Activated CD4-positive, alpha-beta memory T cell treated with anti-CD3 and anti-CD28 coated beads for 36 hours (primary cell): ENCODE measurements around the gene NDRG3. TPM values are rescaled to one million over a fixed set of nuclear protein-coding genes. Genes with fewer than 3 reads are reported as not detected.

ENCODE experiments used
- CTCF ChIA-PET: fragments of 350-600 bp; sonication (Branson Sonifier 250); formaldehyde crosslinking; loops from one replicate; lab custom pipeline; 2021; ENCODE audit warnings: antibody characterized with exemption, inconsistent platforms; lab: Charles Lee
- POLR2A ChIA-PET: fragments of 350-600 bp; sonication (Branson Sonifier 250); formaldehyde crosslinking; loops from one replicate; lab custom pipeline; 2021; ENCODE audit warnings: antibody characterized with exemption; lab: Charles Lee
- DNase-seq: peaks from one replicate; pipeline ENCODE4 v3.0.0-alpha.2; 2020
- H3K27ac Mint-ChIP-seq: one replicate; pipeline ENCODE4 v1.8.0; 2021; ENCODE audit warnings: mixed read lengths
- H3K27me3 Mint-ChIP-seq: one replicate; pipeline ENCODE4 v1.8.0; 2021; ENCODE audit warnings: mixed read lengths
- H3K36me3 Mint-ChIP-seq: one replicate; pipeline ENCODE4 v1.8.0; 2021; ENCODE audit warnings: mixed read lengths
- H3K4me1 Mint-ChIP-seq: one replicate; pipeline ENCODE4 v1.8.0; 2021; ENCODE audit warnings: low read depth, mixed read lengths
- H3K4me3 Mint-ChIP-seq: one replicate; pipeline ENCODE4 v1.8.0; 2021; ENCODE audit warnings: mild to moderate bottlenecking, mixed read lengths
- H3K9me3 Mint-ChIP-seq: one replicate; pipeline ENCODE4 v1.8.0; 2021; ENCODE audit warnings: mixed read lengths
- intact Hi-C: fragments of 100-400 bp; cut with micrococcal nuclease; formaldehyde crosslinking; loops from one replicate; pipeline ENCODE4 v1.15.1; 2023
- total RNA-seq, 2 experiments: library from RNA; stranded (reverse); gene quantifications; one replicate each; pipeline ENCODE4 v1.2.3, GENCODE V29; 2021

NDRG3 gene
- total RNA-seq, 2 experiments from 2014 or later, result 29.9 to 33.1 TPM

- Mint-ChIP-seq H3K27me3 (no peaks in the 10 kb centered on the region), H3K36me3 (peaks cover 28% of the 10 kb centered on the region), H3K9me3 (no peaks in the 10 kb centered on the region), H3K4me1 (peaks cover 4% of the 10 kb centered on the region), H3K4me3 (no peak overlapping the region), H3K27ac (no peak overlapping the region)
- ChIA-PET POLR2A (no interaction called here), CTCF (interaction anchor here (0.7 kb wide), 1 partner anchor 82 kb away, joined by 5 read pairs; no protein-coding TSS in a partner anchor)
- no peak for DNase-seq
- intact Hi-C loops, result no loop called here
Observed at GRCh38 chr20:36760647-36761046, 14.8 kb upstream of the NDRG3 start.

- ChIA-PET CTCF (interaction anchor here (1.0 kb wide), 2 partner anchors 9 to 12 kb away, joined by 3 read pairs; no protein-coding TSS in a partner anchor), POLR2A (interaction anchor here (0.5 kb wide), 1 partner anchor 197 kb away, joined by 3 read pairs; no protein-coding TSS in a partner anchor)
- intact Hi-C loops, result no loop called here
- Mint-ChIP-seq H3K4me1 (peaks cover 4% of the 10 kb centered on the region), H3K9me3 (no peaks in the 10 kb centered on the region), H3K4me3 (no peak overlapping the region), H3K27me3 (no peaks in the 10 kb centered on the region), H3K36me3 (peaks cover 35% of the 10 kb centered on the region), H3K27ac (no peak overlapping the region)
- no peak for DNase-seq
Observed at GRCh38 chr20:36758276-36758675, 12.4 kb upstream of the NDRG3 start.

GRCh38 chr20:36756496-36756895 is 10.6 kb upstream of the NDRG3 start:
- no peak for DNase-seq
- Mint-ChIP-seq H3K36me3 (peaks cover 48% of the 10 kb centered on the region), H3K4me3 (no peak overlapping the region), H3K4me1 (peaks cover 4% of the 10 kb centered on the region), H3K9me3 (no peaks in the 10 kb centered on the region), H3K27ac (no peak overlapping the region), H3K27me3 (no peaks in the 10 kb centered on the region)
- POLR2A ChIA-PET, result no interaction called here
- intact Hi-C loops, result no loop called here
- CTCF ChIA-PET, result interaction anchor here (0.6 to 3.4 kb wide), 7 partner anchors 17 to 554 kb away, joined by 3 to 33 read pairs (median 4); partner anchors contain the start of gene DSN1

- DNase-seq, result peak; percentile 47
Observed at GRCh38 chr20:36754656-36755222, 8.8 kb upstream of the NDRG3 start.

GRCh38 chr20:36752582-36752981 is 6.7 kb upstream of the NDRG3 start:
- intact Hi-C loops, result no loop called here
- H3K27ac Mint-ChIP-seq, result no peak overlapping the region

More at GRCh38 chr20:36754656-36755222, 8.8 kb upstream of the NDRG3 start:
- Mint-ChIP-seq H3K27ac (no peak overlapping the region), H3K4me1 (peaks cover 4% of the 10 kb centered on the region), H3K4me3 (no peak overlapping the region), H3K27me3 (no peaks in the 10 kb centered on the region), H3K9me3 (no peaks in the 10 kb centered on the region), H3K36me3 (peaks cover 41% of the 10 kb centered on the region)
- POLR2A ChIA-PET, result interaction anchor here (2.0 kb wide), 1 partner anchor 19 kb away, joined by 8 read pairs; the partner anchor contains the start of gene DSN1
- CTCF ChIA-PET, result interaction anchor here (0.6 to 3.4 kb wide), 27 partner anchors 8 to 481 kb away, joined by 3 to 33 read pairs (median 6); partner anchors contain the start of genes DSN1, NDRG3, RAB5IF and SLA2
- intact Hi-C loops, result no loop called here

GRCh38 chr20:36745234-36745926 is 510 bp downstream of the NDRG3 start:
- no peak for DNase-seq
- ChIA-PET POLR2A (interaction anchor here (0.6 to 1.0 kb wide), 4 partner anchors 11 to 391 kb away, joined by 3 read pairs; partner anchors contain the start of gene DSN1), CTCF (interaction anchor here (0.9 to 3.2 kb wide), 9 partner anchors 8 to 174 kb away, joined by 3 to 21 read pairs (median 5); partner anchors contain the start of genes DSN1 and RAB5IF)
- Mint-ChIP-seq H3K27ac (peak overlapping the region; percentile 31), H3K4me1 (peaks cover 13% of the 10 kb centered on the region), H3K9me3 (no peaks in the 10 kb centered on the region), H3K4me3 (peak overlapping the region; percentile 88), H3K36me3 (no peaks in the 10 kb centered on the region), H3K27me3 (no peaks in the 10 kb centered on the region)
- intact Hi-C loops, result loop anchor here (5.0 to 10.0 kb wide), 2 partner anchors 138 to 281 kb away; partner anchors contain the start of gene RAB5IF

More at GRCh38 chr20:36752582-36752981, 6.7 kb upstream of the NDRG3 start:
- no peaks in the 10 kb centered on the region for H3K27me3 Mint-ChIP-seq
- POLR2A ChIA-PET, result no interaction called here
- no peak for DNase-seq
- CTCF ChIA-PET, result no interaction called here
- H3K36me3 Mint-ChIP-seq, result peaks cover 36% of the 10 kb centered on the region
- no peak overlapping the region for H3K4me3 Mint-ChIP-seq
- no peaks in the 10 kb centered on the region for H3K9me3 Mint-ChIP-seq
- peaks cover 1% of the 10 kb centered on the region for H3K4me1 Mint-ChIP-seq

- no peak overlapping the region for H3K27ac Mint-ChIP-seq
- ChIA-PET POLR2A (interaction anchor here (0.6 to 0.7 kb wide), 2 partner anchors 29 to 390 kb away, joined by 3 read pairs; partner anchors contain the start of gene DSN1), CTCF (interaction anchor here (0.9 to 3.2 kb wide), 6 partner anchors 10 to 139 kb away, joined by 3 to 21 read pairs (median 6); partner anchors contain the start of genes DSN1 and RAB5IF)
- H3K4me3 Mint-ChIP-seq, result peak overlapping the region; percentile 88
- intact Hi-C loops, result loop anchor here (5.0 to 10.0 kb wide), 2 partner anchors 137 to 280 kb away; partner anchors contain the start of gene RAB5IF
- H3K4me1 Mint-ChIP-seq, result peaks cover 13% of the 10 kb centered on the region
- H3K36me3 Mint-ChIP-seq, result no peaks in the 10 kb centered on the region
- H3K27me3 Mint-ChIP-seq, result no peaks in the 10 kb centered on the region
- DNase-seq, result no peak
- H3K9me3 Mint-ChIP-seq, result no peaks in the 10 kb centered on the region
Observed at GRCh38 chr20:36744764-36745191, 1.1 kb downstream of the NDRG3 start.

- no peaks in the 10 kb centered on the region for H3K9me3 Mint-ChIP-seq
- DNase-seq, result no peak
- no peaks in the 10 kb centered on the region for H3K27me3 Mint-ChIP-seq
- peaks cover 13% of the 10 kb centered on the region for H3K4me1 Mint-ChIP-seq
- no peaks in the 10 kb centered on the region for H3K36me3 Mint-ChIP-seq
- no peak overlapping the region for H3K27ac Mint-ChIP-seq
- ChIA-PET CTCF (interaction anchor here (1.6 to 3.2 kb wide), 5 partner anchors 10 to 139 kb away, joined by 5 to 21 read pairs (median 8); partner anchors contain the start of genes DSN1 and RAB5IF), POLR2A (interaction anchor here (0.5 kb wide), 1 partner anchor 227 kb away, joined by 3 read pairs; no protein-coding TSS in a partner anchor)
- peak overlapping the region; percentile 53 for H3K4me3 Mint-ChIP-seq
- intact Hi-C loops, result loop anchor here (10.0 kb wide), 1 partner anchor 279 kb away; no protein-coding TSS in a partner anchor
Observed at GRCh38 chr20:36744243-36744642, 1.6 kb downstream of the NDRG3 start.

- Mint-ChIP-seq H3K9me3 (no peaks in the 10 kb centered on the region), H3K4me1 (peaks cover 13% of the 10 kb centered on the region), H3K27me3 (no peaks in the 10 kb centered on the region), H3K36me3 (no peaks in the 10 kb centered on the region), H3K27ac (no peak overlapping the region), H3K4me3 (no peak overlapping the region)
- no peak for DNase-seq
- ChIA-PET POLR2A (interaction anchor here (1.5 kb wide), 1 partner anchor 9 kb away, joined by 6 read pairs; no protein-coding TSS in a partner anchor), CTCF (interaction anchor here (3.4 kb wide), 1 partner anchor 12 kb away, joined by 11 read pairs; no protein-coding TSS in a partner anchor)
- intact Hi-C loops, result loop anchor here (10.0 kb wide), 1 partner anchor 278 kb away; no protein-coding TSS in a partner anchor
Observed at GRCh38 chr20:36742558-36742957, 3.3 kb downstream of the NDRG3 start.

- intact Hi-C loops, result loop anchor here (10.0 kb wide), 1 partner anchor 276 kb away; no protein-coding TSS in a partner anchor
- POLR2A ChIA-PET, result no interaction called here
Observed at GRCh38 chr20:36741072-36741471, 4.8 kb downstream of the NDRG3 start.

GRCh38 chr20:36737183-36737499 is 8.7 kb downstream of the NDRG3 start:
- no peaks in the 10 kb centered on the region for H3K9me3 Mint-ChIP-seq
- intact Hi-C loops, result no loop called here
- no peak for DNase-seq
- H3K4me1 Mint-ChIP-seq, result peaks cover 26% of the 10 kb centered on the region
- H3K27ac Mint-ChIP-seq, result no peak overlapping the region
- H3K36me3 Mint-ChIP-seq, result no peaks in the 10 kb centered on the region
- ChIA-PET POLR2A (no interaction called here), CTCF (interaction anchor here (0.9 to 2.1 kb wide), 5 partner anchors 9 to 124 kb away, joined by 3 to 11 read pairs (median 3); partner anchors contain the start of genes DSN1 and NDRG3)
- H3K27me3 Mint-ChIP-seq, result no peaks in the 10 kb centered on the region
- H3K4me3 Mint-ChIP-seq, result no peak overlapping the region

More at GRCh38 chr20:36741072-36741471, 4.8 kb downstream of the NDRG3 start:
- Mint-ChIP-seq H3K36me3 (no peaks in the 10 kb centered on the region), H3K4me3 (no peak overlapping the region), H3K4me1 (peaks cover 11% of the 10 kb centered on the region), H3K27ac (no peak overlapping the region), H3K9me3 (no peaks in the 10 kb centered on the region), H3K27me3 (no peaks in the 10 kb centered on the region)
- CTCF ChIA-PET, result interaction anchor here (1.1 to 3.4 kb wide), 2 partner anchors 12 to 13 kb away, joined by 6 to 11 read pairs; no protein-coding TSS in a partner anchor
- DNase-seq, result no peak
